GM10266 (cell line): ENCODE results near the gene URB2.

Experiments
- DNase-seq: peaks from one replicate; pipeline ENCODE4 v3.0.0; 2012; ENCODE audit errors: extremely low spot score
- CTCF ChIP-seq: IDR thresholded peaks from 2 replicates; pipeline ENCODE4 v1.5.1; 2012; ENCODE audit warnings: mild to moderate bottlenecking, low read depth; ENCODE audit not compliant: control insufficient read depth, insufficient read depth; ENCODE audit errors: missing control alignments

The URB2 gene

GRCh38 chr1:229661022-229661877 lies 35.2 kb downstream of the URB2 start:
- peak; percentile 77 for DNase-seq
- TF ChIP-seq CTCF: peak; percentile 95

DNA sequence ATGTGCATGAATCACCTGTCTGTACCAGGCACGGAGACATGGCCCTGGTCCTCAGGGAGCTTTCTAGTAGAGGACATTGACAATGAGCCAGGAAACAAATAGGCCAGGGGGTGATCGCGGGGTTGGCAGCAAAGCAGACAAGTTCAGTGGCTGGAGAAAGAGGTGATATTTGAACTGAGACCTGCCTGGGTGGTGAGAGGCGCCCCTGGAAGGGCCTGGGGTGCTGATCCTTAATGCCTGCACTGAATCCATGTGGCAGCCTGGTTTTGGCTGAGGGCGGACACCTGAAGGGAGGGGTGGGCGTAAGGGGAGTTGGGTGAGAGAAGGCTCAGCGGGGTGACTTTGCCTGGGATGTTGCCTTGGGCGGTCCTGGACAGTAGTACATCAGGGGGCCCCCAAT lies 35.9 kb downstream of the URB2 start:
- TF ChIP-seq CTCF: no peak
- no peak for DNase-seq

DNA sequence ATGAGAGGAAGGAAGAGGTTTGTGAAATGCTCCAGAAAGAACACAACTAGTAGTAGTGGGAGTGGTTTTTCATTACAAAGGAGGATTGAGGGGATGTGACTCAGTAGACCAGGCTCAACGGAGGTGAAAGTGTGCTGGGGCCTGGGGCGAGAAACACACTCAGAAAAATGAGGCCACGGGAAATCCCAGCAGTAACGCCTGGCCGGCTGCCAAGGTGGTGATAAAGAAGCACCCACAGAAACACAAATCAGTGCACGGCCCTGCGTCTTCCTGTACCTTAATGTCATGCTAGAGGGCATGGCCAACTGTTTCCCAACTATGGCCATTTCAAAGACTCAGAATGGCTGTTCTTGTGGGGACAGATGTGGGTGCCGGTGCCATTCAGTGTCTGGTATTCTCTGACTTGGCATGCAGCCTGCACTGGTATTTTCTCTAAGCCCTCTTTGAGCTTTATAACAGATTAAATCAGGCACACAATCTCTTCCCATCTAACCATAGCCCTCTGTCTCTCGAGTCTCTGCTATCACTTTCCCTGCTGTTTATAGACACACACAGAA lies 38.2 kb downstream of the URB2 start:
- peak; percentile 38 for DNase-seq
- TF ChIP-seq CTCF: no peak

- TF ChIP-seq CTCF: no peak
- DNase-seq: no peak
Observed at GRCh38 chr1:229665912-229666558, 40.0 kb downstream of the URB2 start.

- TF ChIP-seq CTCF: no peak
- no peak for DNase-seq
Observed at GRCh38 chr1:229666585-229666984, 40.5 kb downstream of the URB2 start.

DNA sequence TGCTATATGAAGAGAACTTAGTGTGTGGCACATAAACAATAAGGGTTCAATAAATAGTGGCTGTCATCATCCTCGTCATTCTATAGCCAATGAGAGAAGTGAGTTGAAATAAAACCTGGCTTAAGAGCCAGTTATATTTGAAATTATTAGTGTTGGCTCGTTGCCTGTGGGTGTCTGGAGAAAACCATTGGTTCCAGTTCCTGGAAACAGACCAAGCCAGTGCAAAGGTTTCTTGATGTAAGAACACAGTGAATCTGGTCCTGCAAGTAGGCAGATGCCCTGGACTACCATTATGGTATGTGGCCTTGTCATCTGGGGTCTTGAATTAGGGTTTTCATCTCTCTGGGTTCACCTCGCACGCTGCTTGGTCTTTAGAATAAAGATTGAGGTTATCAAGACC lies 43.3 kb downstream of the URB2 start:
- TF ChIP-seq CTCF: no peak
- DNase-seq: no peak

DNA sequence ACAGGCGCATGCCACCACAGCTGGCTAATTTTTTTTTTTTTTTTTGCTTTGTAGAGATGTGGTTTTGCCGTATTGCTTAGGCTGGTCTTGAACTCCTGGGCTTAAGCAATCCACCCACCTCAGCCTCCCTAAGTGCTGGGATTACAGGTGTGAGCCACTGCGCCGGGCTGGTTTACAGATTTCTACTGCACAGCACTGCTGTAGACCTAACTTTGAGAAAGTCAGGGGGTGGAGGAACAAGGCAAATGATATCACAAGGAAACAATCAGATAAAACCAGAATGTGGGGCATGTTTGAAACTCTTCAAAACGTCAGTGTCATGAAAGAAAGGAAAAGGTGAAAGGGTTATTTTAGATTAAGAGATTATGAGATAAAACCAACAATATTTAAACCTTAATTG lies 45.3 kb downstream of the URB2 start:
- TF ChIP-seq CTCF: no peak
- DNase-seq: no peak
